ENCODE results near the gene DCAF6.
"Not testable (repeated sequence)": the region's sequence is repeated elsewhere in the genome, so short reads cannot be mapped to it uniquely, and the experiment has no call there.

DCAF6 gene

DNA sequence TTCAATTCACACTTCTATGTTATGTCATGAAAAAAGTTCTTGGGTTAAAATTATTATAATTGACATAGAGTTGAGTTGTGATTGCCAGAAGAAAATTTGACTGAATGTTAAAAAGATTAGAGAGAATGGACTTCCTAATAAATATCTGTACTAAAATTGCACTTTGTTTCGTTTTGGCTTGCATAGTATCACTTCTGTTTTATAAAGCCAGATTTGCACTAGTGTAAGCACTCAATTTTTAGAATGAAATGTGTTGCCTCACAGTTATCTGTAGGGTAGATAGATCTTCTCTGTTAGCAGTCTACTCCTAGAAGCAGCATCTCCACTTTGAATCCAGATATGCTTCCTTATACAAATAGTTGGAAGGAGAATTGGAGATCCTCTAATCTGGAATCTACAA, 95.5 kb downstream of the DCAF6 start:
- no peak for DNase-seq

DNA sequence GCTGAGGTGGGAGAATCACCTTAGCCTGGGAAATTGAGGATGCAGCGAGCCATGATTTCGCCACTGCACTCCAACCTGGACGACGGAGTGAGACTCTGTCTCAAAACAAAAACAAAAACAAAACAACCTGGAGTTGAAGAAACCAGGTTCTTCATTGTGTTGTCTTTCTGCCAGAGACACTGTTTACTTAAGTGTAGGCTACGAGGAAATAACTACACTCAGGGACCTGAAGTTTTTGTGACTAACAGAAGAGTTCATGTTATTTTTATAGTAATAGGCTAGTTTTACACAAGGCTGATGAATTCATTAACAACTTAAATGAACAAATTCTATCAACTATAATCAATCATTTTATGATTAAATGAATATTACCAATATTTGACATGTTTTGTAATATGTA, 98.9 kb downstream of the DCAF6 start:
- DNase-seq: no peak

DNA sequence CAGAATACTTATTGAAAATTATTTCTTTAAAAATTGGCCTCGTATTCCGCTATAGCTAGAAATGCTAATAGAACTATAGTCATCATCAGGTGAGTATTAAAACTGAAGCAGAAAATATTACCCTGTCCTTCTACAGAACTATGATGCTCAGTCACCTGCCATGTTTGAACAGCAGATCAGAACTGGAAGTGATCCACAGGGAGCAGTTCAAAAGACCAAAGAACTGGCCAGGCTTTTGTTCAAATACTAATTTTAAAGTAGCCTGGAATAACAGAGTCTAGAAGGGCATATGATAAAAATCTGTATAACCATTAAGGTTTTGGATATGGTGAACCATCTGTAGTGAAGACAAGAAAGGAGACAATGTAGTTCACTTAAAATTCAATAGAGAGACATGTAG, 105.9 kb downstream of the DCAF6 start:
- DNase-seq: no peak

DNA sequence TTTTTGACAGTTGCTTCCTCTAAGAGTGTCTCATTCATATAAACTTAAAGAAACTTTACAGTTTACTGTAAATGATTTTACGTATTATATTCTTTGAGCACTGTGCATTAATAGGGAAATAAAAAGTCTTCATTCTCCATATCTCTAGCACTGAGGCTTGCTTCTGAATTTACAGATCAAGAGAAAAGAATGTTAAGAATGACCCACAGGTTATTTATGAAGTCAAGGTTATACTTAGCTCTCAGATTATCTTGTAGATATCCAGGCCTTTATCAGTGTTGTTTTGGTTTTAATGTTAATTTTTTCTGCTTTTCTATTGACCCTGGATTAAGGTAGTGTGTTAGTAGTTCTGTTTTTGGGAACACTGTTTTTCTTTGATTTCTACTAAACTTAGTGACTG, 108.8 kb downstream of the DCAF6 start:
- DNase-seq: no peak

DNA sequence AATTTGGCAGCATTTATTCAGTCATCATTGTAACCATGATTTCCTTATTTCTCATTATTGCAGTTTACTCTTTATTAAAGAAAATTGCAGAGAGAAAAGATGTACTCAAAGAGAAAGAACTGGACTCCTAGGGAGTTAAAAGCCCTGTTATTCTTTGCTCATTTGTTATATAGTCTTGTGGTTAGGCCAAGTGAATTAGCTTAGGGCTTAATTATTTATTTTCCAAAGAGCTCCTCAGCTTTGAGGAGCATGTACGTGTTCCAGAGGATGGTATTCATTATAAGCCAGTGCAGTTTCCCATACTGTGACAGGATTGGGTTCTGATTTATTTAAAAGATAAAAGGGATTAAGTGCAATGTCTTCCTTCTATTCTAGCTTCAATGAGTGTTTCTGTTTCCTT, 113.8 kb downstream of the DCAF6 start:
- no peak for DNase-seq

DNA sequence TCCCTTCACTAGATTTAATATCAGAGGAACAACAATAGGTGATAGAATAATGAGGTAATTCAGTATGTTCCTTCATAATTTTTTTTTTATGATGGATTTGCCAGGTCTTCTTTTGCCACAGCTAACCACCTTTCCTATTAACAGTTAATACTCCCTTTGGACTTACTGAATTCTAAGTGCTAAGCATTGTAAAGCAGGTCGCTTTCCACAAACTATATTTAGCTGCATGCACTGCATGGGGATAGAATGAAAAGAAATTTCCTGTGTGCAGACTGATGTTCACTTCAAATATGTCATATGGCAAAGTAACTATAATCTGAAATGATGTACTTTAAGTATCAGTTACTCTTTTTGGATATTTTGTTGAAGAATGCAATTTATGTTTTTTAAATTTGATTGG, 114.4 kb downstream of the DCAF6 start:
- DNase-seq: no peak

DNA sequence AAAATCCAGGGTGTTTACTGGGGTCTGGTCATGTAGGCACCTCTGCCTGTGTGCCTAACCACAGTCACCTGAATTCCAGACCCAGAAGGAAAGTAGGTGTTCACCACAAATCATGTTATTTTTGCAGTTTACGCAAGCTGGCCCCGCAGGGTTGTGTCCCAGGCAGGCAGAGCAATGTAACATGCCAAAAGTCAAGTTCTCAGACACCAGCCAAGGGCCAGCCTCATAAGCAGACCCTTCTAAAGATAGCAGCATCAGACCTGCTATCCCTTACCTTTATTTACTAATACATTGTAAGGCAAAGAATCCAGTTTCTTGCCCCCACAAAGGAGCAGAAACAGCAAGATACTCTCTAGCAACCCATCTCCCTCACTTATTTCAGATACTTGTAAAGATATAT, 117.2 kb downstream of the DCAF6 start:
- no peak for DNase-seq

DNA sequence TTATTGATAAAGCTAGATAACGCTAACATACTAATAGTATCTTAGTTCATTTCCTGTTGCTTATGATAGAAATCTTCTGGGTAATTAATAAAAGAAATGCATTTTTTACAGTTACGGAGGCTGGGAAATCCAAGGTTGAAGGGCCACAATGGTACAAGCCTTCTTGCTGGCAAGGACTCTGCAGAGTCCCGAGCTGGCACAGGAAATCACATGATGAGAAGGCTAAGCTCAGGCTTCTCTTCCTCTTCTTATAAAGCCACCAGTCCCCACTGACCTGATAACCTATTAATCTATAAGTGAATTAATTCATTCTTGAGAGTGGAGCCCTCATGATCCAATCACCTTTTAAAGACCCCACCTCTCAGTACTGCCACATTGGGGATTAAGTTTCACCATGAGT, 117.6 kb downstream of the DCAF6 start:
- no peak for DNase-seq

DNA sequence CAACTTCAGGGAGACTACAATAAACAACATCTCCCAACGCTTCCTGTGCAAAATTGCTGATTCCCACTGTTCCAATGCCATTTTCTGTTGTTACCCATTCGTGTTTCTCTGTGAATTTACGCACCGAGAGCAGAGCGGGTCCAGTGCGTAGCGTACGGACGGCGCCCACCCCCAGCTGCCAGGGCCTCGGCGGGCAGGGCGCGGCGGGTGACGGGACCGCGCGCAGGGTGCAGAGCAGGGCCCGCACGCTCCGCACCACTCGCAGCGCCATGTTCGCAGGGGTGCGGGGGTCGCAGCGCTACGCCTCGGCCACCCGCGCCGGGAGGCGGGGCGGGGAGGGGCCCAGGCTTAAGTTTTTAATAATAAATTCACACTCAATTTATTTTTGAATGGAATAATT, 119.7 kb downstream of the DCAF6 start:
- not testable (repeated sequence) for DNase-seq

DNA sequence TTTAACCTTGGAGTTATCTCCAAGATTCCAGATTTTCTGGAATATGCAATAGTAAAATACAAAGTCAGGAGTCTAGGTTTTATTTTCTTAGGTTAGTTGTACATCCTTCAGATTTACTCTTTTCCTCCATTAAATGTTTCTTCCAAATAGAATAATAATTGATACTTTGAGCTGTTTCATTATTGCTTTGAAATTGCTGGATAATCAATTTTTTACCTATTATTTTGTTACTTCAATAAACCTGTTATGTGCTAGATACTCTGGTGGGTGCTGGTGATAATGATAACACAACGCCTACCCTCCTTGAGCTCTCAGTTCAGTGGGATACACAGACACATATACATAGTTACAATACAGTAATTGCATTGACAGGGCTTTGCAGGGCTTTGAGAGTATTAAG, 120.9 kb downstream of the DCAF6 start:
- no peak for DNase-seq

DNA sequence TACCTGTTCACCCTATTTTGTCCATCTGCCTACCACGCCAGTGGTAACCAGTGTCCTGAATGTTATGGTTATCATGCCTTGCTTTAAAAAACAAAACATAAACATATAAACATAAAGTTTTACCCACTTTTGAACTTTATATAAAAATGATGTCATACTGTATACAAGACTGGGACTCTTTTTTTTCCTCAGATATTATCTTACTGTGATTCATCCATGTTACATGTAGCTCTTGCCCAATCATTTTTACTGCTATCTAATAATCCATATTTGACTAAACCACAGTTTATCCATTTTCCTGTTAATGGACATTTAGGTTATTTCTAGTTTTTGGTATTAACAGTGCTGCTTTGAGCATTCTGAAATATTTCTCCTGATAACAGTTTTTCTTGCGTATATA, 121.4 kb downstream of the DCAF6 start:
- no peak for DNase-seq

DNA sequence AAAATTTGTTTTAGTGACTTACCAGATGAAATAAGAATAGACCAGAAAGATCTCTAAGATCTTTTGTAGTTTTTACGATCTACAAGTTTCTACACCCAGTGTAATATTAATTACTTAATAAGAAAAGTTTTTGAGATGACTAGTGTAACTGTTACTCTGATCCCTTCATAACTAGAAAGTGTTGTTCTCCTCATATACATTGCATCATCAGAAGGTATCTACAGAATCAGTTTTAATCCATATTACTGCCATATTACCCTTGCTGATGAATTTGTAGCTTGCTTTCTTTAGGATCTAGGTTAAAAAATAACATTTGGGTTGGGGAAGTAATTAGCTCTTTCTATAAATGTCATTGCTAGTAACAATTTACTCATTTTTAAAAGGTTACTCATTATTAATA, 127.7 kb downstream of the DCAF6 start:
- no peak for DNase-seq

DNA sequence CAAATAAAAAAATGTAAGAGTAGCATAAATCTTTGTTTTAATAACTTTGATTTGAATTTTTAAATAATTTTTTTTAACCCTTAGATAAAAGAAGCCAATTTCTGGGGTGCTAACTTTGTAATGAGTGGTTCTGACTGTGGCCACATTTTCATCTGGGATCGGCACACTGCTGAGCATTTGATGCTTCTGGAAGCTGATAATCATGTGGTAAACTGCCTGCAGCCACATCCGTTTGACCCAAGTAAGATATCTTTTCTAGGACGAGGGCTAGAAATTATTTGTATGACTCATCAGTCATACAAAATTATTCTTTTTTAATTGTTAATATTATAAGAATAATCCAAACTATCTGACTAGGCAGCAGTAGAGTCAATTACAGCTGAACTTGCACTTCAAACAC, 129.0 kb downstream of the DCAF6 start:
- DNase-seq: no peak

DNA sequence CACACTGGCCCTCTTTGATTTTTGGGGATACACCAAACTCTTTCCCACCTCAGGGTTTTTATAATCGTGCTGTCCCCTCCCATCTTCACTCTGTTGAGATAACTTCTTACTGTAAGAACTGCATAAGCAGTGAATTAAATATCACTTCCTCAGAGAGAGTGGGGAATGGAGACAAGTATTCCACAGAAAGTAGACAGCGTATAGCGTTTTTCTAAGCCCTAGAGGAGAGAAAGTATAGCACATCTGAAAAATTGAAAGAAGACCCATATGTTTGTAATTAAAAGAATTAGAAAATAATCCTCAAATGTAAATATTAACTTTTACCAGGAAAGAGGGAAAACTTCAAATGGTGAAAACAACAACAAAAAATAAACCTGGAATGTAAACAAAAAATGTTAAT, 132.9 kb downstream of the DCAF6 start:
- DNase-seq: no peak

DNA sequence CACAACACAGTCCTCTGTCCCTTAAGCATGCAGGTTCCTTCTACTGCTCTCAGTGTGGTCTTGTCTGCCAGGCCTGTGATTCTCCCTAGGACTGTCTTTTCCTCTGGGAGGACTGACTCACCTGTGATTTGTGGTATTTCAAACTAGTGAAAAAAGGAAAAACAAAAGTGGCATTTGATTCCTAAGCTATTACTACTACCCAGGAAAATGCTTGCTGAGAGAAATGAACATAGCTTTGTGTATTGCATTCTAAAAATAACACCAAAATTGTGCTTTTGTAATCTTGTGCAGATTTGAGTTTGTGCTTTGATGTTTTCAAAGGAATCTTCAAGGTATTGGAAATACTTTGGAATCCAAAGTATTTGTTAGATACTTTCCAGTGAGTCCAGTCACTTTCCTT, 143.3 kb downstream of the DCAF6 start:
- no peak for DNase-seq

DNA sequence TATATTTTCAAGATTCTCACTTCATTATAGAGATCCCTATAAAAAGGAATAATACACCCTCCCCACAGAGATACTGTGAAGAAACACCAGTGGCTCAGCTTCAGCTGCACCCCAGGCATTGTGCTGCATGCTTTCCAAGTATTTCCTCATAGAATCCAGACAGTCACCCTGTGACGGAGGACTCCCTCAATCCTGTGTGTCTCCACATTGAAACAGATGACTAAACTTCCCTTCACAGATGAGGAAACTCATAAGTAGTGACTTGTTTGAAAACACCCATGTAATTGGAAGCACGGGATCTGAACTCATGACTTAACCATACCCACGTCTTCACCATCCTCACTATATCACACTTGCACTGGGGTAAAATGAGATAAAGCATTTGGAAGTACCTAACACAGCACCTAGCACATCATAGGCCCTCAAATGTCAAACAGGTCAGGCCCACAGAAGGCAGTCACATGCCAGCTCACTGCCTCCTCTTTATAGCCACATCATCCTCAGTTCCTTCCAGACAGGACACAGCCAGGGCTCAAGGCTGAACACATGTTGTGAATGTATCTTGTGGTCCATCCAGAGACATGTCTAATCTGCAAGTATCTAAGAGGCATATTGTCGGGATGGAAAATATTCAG, 145.0 kb downstream of the DCAF6 start:
- no peak for DNase-seq

DNA sequence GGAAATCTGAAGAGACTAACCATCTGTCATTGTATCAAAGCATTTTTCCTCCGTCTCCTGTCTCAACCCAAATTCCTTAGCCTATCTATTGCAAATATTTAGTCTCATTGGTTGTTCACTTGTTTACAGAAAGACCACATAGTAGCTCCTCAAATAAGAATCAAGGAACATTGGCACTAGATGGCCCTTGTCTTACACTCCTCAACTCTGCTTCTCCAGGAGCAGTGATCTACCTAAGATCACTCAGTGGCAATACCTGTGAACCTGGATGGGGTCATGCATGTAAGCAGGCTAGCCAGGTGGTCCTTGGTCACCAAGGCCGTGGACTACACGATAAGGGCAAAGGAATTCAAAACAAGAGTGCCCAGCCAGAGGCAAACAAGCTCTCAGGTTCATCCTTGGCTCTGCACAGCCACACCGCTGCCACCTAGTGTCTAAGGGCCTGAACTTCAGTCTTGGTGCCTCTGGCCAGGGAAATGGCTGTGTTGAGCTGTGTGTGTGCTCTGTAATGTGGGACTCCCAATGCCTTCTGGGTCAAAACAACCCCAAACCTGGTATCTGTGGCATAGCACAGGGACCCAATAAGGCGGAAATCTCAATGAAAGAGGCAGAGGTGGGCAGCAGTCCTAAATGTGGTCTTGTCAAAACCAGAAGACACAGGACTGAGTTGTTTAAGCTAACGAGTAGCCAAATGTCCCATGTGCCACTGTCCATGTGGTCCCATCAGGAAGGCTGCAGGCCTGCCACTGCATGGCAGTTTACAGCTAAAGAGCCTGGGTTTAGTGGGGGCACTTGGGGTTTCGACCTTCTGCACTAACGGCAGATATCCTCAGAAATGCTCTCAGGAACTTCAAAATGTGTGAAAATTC, 145.8 kb downstream of the DCAF6 start:
- peak; percentile 78 for DNase-seq

DNA sequence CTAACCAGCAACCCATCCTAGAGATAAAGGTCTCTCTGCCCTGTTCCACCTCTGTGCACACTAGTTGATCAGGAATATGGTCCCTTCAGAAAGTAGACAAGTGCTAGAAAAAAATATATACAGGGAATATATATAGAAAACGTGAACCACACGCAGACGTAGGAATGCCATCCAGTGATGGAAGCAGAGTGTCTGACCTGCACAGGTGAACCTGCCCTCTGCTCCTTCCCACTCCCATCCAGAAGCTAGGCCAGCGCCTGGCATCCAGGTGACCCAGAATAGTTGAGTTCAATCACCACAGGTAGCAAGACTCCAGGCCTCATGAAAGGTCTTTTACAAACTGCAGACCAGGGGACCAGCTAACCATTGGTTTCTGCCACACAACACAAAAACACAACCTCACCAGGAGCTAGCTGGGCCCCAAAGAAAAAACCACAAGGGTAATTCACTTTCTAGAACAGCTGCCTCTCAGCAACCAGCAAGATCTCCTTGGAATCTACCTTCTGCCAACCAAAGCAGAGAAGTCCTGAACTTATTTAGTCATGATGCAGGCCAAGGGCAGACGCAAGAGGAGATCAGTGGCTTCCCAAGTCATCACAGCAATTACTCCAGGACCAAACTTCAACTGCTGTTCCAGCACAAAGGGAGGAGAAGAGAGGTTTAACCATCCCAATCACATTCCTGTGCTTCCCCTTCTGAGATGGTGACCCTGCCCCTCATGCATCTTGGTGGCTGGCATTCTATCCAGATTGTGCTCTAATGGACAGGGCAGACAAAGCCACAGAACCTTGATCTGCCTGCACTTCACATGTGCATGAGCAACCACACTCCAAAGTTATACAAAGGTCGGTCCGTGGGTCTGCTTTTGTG, 147.2 kb downstream of the DCAF6 start:
- no peak for DNase-seq

DNA sequence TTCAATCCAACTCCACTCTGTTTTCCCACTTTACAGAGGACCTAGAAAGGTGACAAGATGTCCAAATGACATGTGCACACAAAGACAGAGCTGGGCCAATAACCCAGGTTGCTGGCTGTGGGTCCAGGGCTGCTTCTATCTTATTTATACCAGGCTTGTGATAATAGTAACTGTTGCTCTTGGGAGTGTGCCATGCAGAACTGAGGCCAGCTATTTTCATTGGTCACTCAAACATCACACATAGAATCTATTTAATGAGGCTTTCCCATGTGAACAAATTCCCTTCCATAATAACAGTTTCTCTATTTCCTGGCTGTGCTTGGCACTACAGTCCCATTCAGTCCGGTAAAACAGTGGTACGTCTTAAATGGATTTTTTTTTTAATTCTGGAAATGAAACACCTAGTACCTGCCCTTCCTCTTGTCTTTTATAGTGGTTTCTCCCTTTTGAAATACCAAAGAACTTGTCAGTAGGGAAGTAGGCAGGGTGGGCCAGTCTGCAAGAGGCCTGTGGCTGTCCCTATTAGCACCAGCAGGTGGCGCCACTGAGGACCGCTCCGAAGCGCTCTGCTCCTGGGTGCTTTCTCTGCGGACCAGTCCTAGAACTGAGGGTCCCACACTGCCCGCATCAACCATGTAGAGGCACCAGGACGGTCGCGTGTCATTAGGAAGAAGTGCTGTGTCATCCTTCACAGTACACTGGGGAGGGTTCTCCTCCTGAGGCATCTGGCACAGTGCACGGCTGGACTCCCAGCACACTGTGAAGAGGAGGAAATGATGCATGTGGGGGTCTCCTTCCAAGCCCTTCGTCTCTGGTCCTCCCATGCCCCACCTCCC, 148.1 kb downstream of the DCAF6 start:
- peak; percentile 54 for DNase-seq

DNA sequence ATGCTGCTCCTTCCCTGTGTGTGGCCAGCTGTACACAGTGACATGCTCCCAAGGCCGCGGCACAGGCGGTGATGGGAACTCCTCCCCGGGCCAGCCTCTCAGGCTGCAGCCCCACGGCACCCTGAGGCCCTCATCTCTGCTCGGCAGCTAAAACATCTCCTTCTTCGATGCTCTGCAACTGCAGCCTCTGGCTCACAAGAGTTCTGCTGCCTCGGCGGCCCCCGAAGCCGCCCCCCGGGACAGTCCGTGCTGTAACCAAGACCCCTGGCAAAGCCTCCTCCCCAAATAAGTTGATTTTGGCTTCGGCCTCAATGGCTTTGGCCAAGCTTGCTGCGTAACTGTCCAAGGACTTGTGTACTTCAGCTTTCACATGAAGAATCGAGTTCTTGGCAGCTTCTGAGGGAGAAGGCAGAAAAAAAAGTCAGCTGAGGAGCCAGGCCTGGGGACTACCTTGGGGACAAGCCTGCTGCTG, 149.0 kb downstream of the DCAF6 start:
- DNase-seq: peak; percentile 84

DNA sequence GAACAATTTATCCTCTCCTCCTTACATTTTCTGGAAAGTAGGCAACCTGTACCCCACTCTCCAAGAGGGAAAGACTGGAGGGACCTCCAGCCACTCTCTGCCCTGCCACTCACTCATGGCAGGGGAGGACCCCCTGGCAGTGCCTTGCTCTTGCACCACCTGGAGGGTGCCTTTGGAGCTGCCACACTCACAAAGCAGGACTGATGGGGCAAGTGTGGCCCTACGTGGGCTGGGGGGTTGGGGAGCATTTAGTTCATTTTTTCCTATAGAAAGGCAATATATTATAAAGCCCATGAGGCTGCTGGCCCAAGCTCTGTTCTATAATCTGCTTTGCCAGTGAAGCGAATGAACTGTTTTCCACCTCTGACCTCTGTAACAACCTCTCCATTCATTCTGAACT, 150.0 kb downstream of the DCAF6 start:
- no peak for DNase-seq

DNA sequence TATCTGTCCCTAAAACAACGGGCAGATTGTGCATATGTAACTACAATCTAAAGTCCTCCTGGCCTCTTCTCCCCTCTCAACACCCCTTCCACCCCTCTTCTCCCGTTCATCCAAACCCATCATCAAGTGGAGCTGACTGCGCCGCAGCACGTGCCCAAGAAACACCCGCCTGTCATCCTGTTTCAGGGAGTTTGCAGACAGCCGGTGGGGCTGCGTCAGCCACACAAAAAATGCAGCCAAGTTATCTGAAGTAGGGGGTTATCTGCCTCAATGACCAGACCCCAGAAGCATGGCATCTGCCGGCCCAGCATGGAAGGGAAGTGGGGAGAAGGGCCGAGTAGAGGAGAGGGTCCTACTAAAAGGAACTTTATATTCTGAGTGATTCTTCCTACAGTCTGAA, 151.2 kb downstream of the DCAF6 start:
- DNase-seq: no peak

Data from right hindlimb (tissue), 1 donor.